Caco-2 (cell line): ENCODE data around the gene SPESP1. TPM values are rescaled to one million over a fixed set of nuclear protein-coding genes. Genes with fewer than 3 reads are reported as not detected.
A peak's percentile ranks its signal among the peaks of the same experiment; 100 is the strongest.

Source experiments
- BruUV-seq: library from RNA; stranded (reverse); fragments of 400-500 nt; replicated peaks from 2 replicates; lab custom pipeline; 2021; lab: Mats Ljungman, UMichigan
- CTCF ChIA-PET: fragments of 300-600 bp; sonication (Branson Sonifier 250); formaldehyde crosslinking; loops from one replicate; lab custom pipeline; 2022; ENCODE audit warnings: antibody characterized with exemption; lab: Charles Lee
- POLR2A ChIA-PET: fragments of 300-600 bp; sonication (Branson Sonifier 250); formaldehyde crosslinking; loops from one replicate; lab custom pipeline; 2022; ENCODE audit warnings: antibody characterized with exemption; lab: Charles Lee
- DNase-seq, 2 experiments: peaks; one replicate each; pipeline versions ENCODE4 v3.0.0 to v3.0.0-alpha.2; 2020 to 2022
- H3K27me3 ChIP-seq: replicated peaks from 2 replicates; pipeline ENCODE4 v1.6.0; 2011; ENCODE audit warnings: low read length; ENCODE audit not compliant: control insufficient read depth, insufficient read depth
- H3K36me3 ChIP-seq: 2 replicates; pipeline ENCODE4 v1.5.1; 2011; ENCODE audit warnings: low read length; ENCODE audit not compliant: control insufficient read depth, insufficient read depth
- H3K4me1 ChIP-seq: fragments of 250-450 bp; sonication (Bioruptor Pico); 2 replicates; pipeline ENCODE4 v1.5.1; 2020; ENCODE audit warnings: mild to moderate bottlenecking
- H3K4me3 ChIP-seq: 2 replicates; pipeline ENCODE4 v1.5.1; 2011; ENCODE audit warnings: low read depth, mild to moderate bottlenecking, control low read depth, low read length
- H3K9me3 ChIP-seq: fragments of 250-450 bp; sonication (Bioruptor Pico); 2 replicates; pipeline ENCODE4 v1.5.1; 2020; ENCODE audit warnings: mild to moderate bottlenecking, moderate library complexity
- H3K27ac Mint-ChIP-seq: one replicate; pipeline ENCODE4 v1.8.0; 2022; ENCODE audit warnings: mixed read lengths; ENCODE audit not compliant: unreplicated experiment
- H3K27me3 Mint-ChIP-seq: one replicate; pipeline ENCODE4 v1.8.0; 2022; ENCODE audit warnings: mixed read lengths; ENCODE audit not compliant: insufficient read depth, unreplicated experiment
- H3K36me3 Mint-ChIP-seq: one replicate; pipeline ENCODE4 v1.8.0; 2022; ENCODE audit warnings: mild to moderate bottlenecking, mixed read lengths; ENCODE audit not compliant: insufficient read depth, unreplicated experiment
- H3K4me1 Mint-ChIP-seq: one replicate; pipeline ENCODE4 v1.8.0; 2022; ENCODE audit warnings: low read depth, mixed read lengths; ENCODE audit not compliant: unreplicated experiment
- H3K4me3 Mint-ChIP-seq: one replicate; pipeline ENCODE4 v1.8.0; 2022; ENCODE audit warnings: mild to moderate bottlenecking, moderate library complexity, mixed read lengths; ENCODE audit not compliant: unreplicated experiment
- H3K9me3 Mint-ChIP-seq: one replicate; pipeline ENCODE4 v1.8.0; 2022; ENCODE audit warnings: mixed read lengths; ENCODE audit not compliant: unreplicated experiment
- CTCF ChIP-seq, 2 experiments: fragments of 200-600 bp in 1 of 2; IDR thresholded peaks; 1 replicate in 1 of 2; 2 replicates in 1 of 2; pipeline versions ENCODE4 v1.5.1 to v1.8.0; 2011 to 2022; ENCODE audit warnings: antibody characterized with exemption in 1 of 2, control low read depth in 1 of 2, inconsistent platforms in 1 of 2, low read depth in 1 of 2, low read length in 1 of 2, mild to moderate bottlenecking in 1 of 2, moderate library complexity in 1 of 2; ENCODE audit not compliant: insufficient read depth in 1 of 2, severe bottlenecking in 1 of 2, unreplicated experiment in 1 of 2
- intact Hi-C: fragments of 100-400 bp; cut with micrococcal nuclease; formaldehyde crosslinking; loops from one replicate; pipeline ENCODE4 v1.10.0; 2022; ENCODE audit not compliant: unreplicated experiment
- total RNA-seq: library from RNA; stranded (reverse); gene quantifications from 2 replicates; pipeline ENCODE4 v1.2.3, GENCODE V29; 2022

The SPESP1 gene
- total RNA-seq, 1 experiment from 2014 or later, result not detected

- Histone ChIP-seq H3K27me3 (no peaks in the 10 kb centered on the region), H3K9me3 (no peaks in the 10 kb centered on the region), H3K36me3 (no peaks in the 10 kb centered on the region), H3K4me3 (no peak overlapping the region), H3K4me1 (no peaks in the 10 kb centered on the region)
- Mint-ChIP-seq H3K27me3 (peaks cover 8% of the 10 kb centered on the region), H3K27ac (peak overlapping the region; percentile 31), H3K9me3 (no peaks in the 10 kb centered on the region), H3K4me3 (no peak overlapping the region), H3K36me3 (no peaks in the 10 kb centered on the region), H3K4me1 (peaks cover 6% of the 10 kb centered on the region)
- CTCF ChIA-PET, result no interaction called here
- POLR2A ChIA-PET, result no interaction called here
- DNase-seq, result no peak
- no peak for TF ChIP-seq CTCF (IDR thresholded peaks at IDR 0.05; ENCODE audit: insufficient read depth in 1 of 2, low read depth in 1 of 2, low read length in 1 of 2, severe bottlenecking in 1 of 2, unreplicated experiment in 1 of 2)
- intact Hi-C loops, result no loop called here
- BruUV-seq, result no TSS peak
Observed at GRCh38 chr15:68939501-68939900, 9.2 kb downstream of the SPESP1 start.

- DNase-seq, result no peak
- no peak overlapping the region for H3K27ac Mint-ChIP-seq
- ChIA-PET CTCF (no interaction called here), POLR2A (no interaction called here)
- H3K4me3 Mint-ChIP-seq, result no peak overlapping the region
- Histone ChIP-seq H3K27me3 (no peaks in the 10 kb centered on the region), H3K4me1 (no peaks in the 10 kb centered on the region), H3K36me3 (no peaks in the 10 kb centered on the region), H3K4me3 (no peak overlapping the region), H3K9me3 (no peaks in the 10 kb centered on the region; the same call in 1 of the 2 replicates)
- H3K4me1 Mint-ChIP-seq, result no peaks in the 10 kb centered on the region
- no TSS peak for BruUV-seq
- H3K9me3 Mint-ChIP-seq, result peaks cover 8% of the 10 kb centered on the region
- TF ChIP-seq CTCF (IDR thresholded peaks at IDR 0.05; ENCODE audit: insufficient read depth in 1 of 2, low read depth in 1 of 2, low read length in 1 of 2, severe bottlenecking in 1 of 2, unreplicated experiment in 1 of 2), result no peak
- peaks cover 22% of the 10 kb centered on the region for H3K27me3 Mint-ChIP-seq
- H3K36me3 Mint-ChIP-seq, result no peaks in the 10 kb centered on the region
- intact Hi-C loops, result no loop called here
Observed at GRCh38 chr15:68951813-68952212, 21.5 kb downstream of the SPESP1 start.

GRCh38 chr15:68957696-68958095, 27.4 kb downstream of the SPESP1 start:
- H3K27ac Mint-ChIP-seq, result no peak overlapping the region
- Histone ChIP-seq H3K27me3 (no peaks in the 10 kb centered on the region), H3K4me3 (no peak overlapping the region), H3K4me1 (no peaks in the 10 kb centered on the region), H3K36me3 (no peaks in the 10 kb centered on the region), H3K9me3 (no peaks in the 10 kb centered on the region; the same call in 1 of the 2 replicates)
- H3K4me3 Mint-ChIP-seq, result no peak overlapping the region
- DNase-seq, result no peak
- H3K4me1 Mint-ChIP-seq, result no peaks in the 10 kb centered on the region
- H3K36me3 Mint-ChIP-seq, result no peaks in the 10 kb centered on the region
- TF ChIP-seq CTCF (IDR thresholded peaks at IDR 0.05; ENCODE audit: insufficient read depth in 1 of 2, low read depth in 1 of 2, low read length in 1 of 2, severe bottlenecking in 1 of 2, unreplicated experiment in 1 of 2), result no peak
- peaks cover 10% of the 10 kb centered on the region for H3K9me3 Mint-ChIP-seq
- intact Hi-C loops, result no loop called here
- peaks cover 36% of the 10 kb centered on the region for H3K27me3 Mint-ChIP-seq
- BruUV-seq, result no TSS peak
- CTCF ChIA-PET, result no interaction called here
- POLR2A ChIA-PET, result no interaction called here
